ENCODE data around the gene EARS2. TPM values are rescaled to one million over a fixed set of nuclear protein-coding genes. Genes with fewer than 3 reads are reported as not detected.
A peak's percentile ranks its signal among the peaks of the same experiment; 100 is the strongest.

EARS2 gene
- total and polyA plus RNA-seq, 2 of the 8 experiments (the other 6 are each of a cell fraction or from before 2014, with no cell fraction given), result 47.8 to 111 TPM

- TF ChIP-seq KDM4A (IDR thresholded peaks at IDR 0.05; ENCODE audit: low read depth, low read length, severe bottlenecking) (no peak), SP1 (IDR thresholded peaks at IDR 0.05; ENCODE audit: low read depth, low read length) (no peak), HDAC6 (IDR thresholded peaks at IDR 0.05; ENCODE audit: low read depth, low read length) (no peak), SP4 (IDR thresholded peaks at IDR 0.05; ENCODE audit: low read length) (no peak), JUND (IDR thresholded peaks at IDR 0.05; ENCODE audit: low read length) (no peak), RBBP5 (IDR thresholded peaks at IDR 0.05; ENCODE audit: borderline replicate concordance, low read depth, low read length) (no peak), HDAC2 (IDR thresholded peaks at IDR 0.05; ENCODE audit: borderline replicate concordance in 1 of 2, low read depth in 2 of 2, low read length in 2 of 2) (no peak), SAP30 (IDR thresholded peaks at IDR 0.05; ENCODE audit: insufficient read depth, insufficient replicate concordance, low read length) (no peak), SP2 (IDR thresholded peaks at IDR 0.05; ENCODE audit: low read length) (no peak), POLR2AphosphoS5 (IDR thresholded peaks at IDR 0.05; ENCODE audit: low read depth, low read length) (0 out of 2 replicates have a peak, but pooled peaks have one; percentile 28), SIRT6 (IDR thresholded peaks at IDR 0.05; ENCODE audit: low read length) (no peak), JUN (IDR thresholded peaks at IDR 0.05; ENCODE audit: low read depth, low read length) (no peak), TBP (IDR thresholded peaks at IDR 0.05; ENCODE audit: low read depth, low read length) (peak; percentile 63; the same call in 1 of the 2 replicates), POLR2A (IDR thresholded peaks at IDR 0.05; ENCODE audit: control extremely low read depth in 1 of 2, low read depth in 2 of 2, low read length in 2 of 2) (no peak; a peak in 2 of 3 replicates), RNF2 (IDR thresholded peaks at IDR 0.05; ENCODE audit: borderline replicate concordance, low read depth, low read length, missing control alignments, poor library complexity, severe bottlenecking) (no peak), RAD21 (IDR thresholded peaks at IDR 0.05 in 1 of 2, conservative IDR thresholded peaks at IDR 0.05 in 1 of 2; ENCODE audit: low read depth in 2 of 2, low read length in 2 of 2) (no peak), KDM5A (IDR thresholded peaks at IDR 0.05; ENCODE audit: low read length) (no peak), CREB1 (IDR thresholded peaks at IDR 0.05) (no peak), TEAD4 (IDR thresholded peaks at IDR 0.05; ENCODE audit: low read depth, low read length) (no peak), TCF12 (IDR thresholded peaks at IDR 0.05; ENCODE audit: low read depth, low read length) (no peak), CHD2 (IDR thresholded peaks at IDR 0.05; ENCODE audit: low read length) (no peak), EGR1 (IDR thresholded peaks at IDR 0.05; ENCODE audit: borderline replicate concordance, low read depth, low read length) (no peak), CBX5 (IDR thresholded peaks at IDR 0.05; ENCODE audit: low read depth, low read length) (no peak), ATF3 (IDR thresholded peaks at IDR 0.05; ENCODE audit: insufficient read depth, low read depth, low read length) (no peak), GTF2F1 (IDR thresholded peaks at IDR 0.05; ENCODE audit: borderline replicate concordance, low read depth, low read length) (no peak), USF2 (IDR thresholded peaks at IDR 0.05; ENCODE audit: low read length) (peak; percentile 57; the same call in 1 of the 2 replicates)
Measured at GRCh38 chr16:23499801-23500200, 57.3 kb downstream of the EARS2 start (continued).
